ENCODE measurements around the gene IFNLR1.

The IFNLR1 gene

GRCh38 chr1:24181619-24182018, 5.5 kb downstream of the IFNLR1 start:
- no peaks in the 10 kb centered on the region for H3K9me2 ChIP-seq (replicated peaks; ENCODE audit: insufficient read depth, low read length)
- H2AFZ ChIP-seq (ENCODE audit: low read length) = no peak overlapping the region
- H3K27ac ChIP-seq (ENCODE audit: low read length) = no peak overlapping the region
- H4K20me1 ChIP-seq (ENCODE audit: insufficient read depth, low read length) = peaks cover 4% of the 10 kb centered on the region; the same call in 1 of the 2 replicates
- H3K79me2 ChIP-seq (ENCODE audit: low read length) = peaks cover 98% of the 10 kb centered on the region
- no peaks in the 10 kb centered on the region for H3F3A ChIP-seq (ENCODE audit: insufficient read depth, low read length)
- no peak for TF ChIP-seq EZH2phosphoT487 (IDR thresholded peaks at IDR 0.05; ENCODE audit: low read length)
- TF ChIP-seq CTCF (IDR thresholded peaks at IDR 0.05; ENCODE audit: low read length) = no peak
- no peak for TF ChIP-seq EZH2 (optimal IDR thresholded peaks at IDR 0.05; ENCODE audit: low read depth, low read length)
- H3K4me2 ChIP-seq (ENCODE audit: low read depth, low read length) = no peak overlapping the region
- DNase-seq = no peak
- peaks cover 17% of the 10 kb centered on the region for H3K4me1 ChIP-seq (ENCODE audit: low read length)
- H3K27me3 ChIP-seq (replicated peaks; ENCODE audit: insufficient read depth, low read length) = no peaks in the 10 kb centered on the region
- H3K9me3 ChIP-seq (replicated peaks; ENCODE audit: insufficient read depth, low read length) = no peaks in the 10 kb centered on the region
- 0 out of 2 replicates have a peak, but pooled peaks cover 2% of the 10 kb centered on the region for H3K36me3 ChIP-seq (replicated peaks; ENCODE audit: insufficient read depth, low read length)
- no peak overlapping the region for H3K9ac ChIP-seq (ENCODE audit: low read length)
- no peak overlapping the region for H3K4me3 ChIP-seq (ENCODE audit: low read length)

GRCh38 chr1:24180676-24181075, 6.4 kb downstream of the IFNLR1 start:
- Histone ChIP-seq H3F3A (ENCODE audit: insufficient read depth, low read length) (no peaks in the 10 kb centered on the region), H3K9me3 (replicated peaks; ENCODE audit: insufficient read depth, low read length) (no peaks in the 10 kb centered on the region), H3K27me3 (replicated peaks; ENCODE audit: insufficient read depth, low read length) (no peaks in the 10 kb centered on the region), H3K27ac (ENCODE audit: low read length) (no peak overlapping the region), H4K20me1 (ENCODE audit: insufficient read depth, low read length) (peaks cover 10% of the 10 kb centered on the region), H3K4me1 (ENCODE audit: low read length) (peaks cover 14% of the 10 kb centered on the region), H3K79me2 (ENCODE audit: low read length) (peaks cover 98% of the 10 kb centered on the region), H3K9me2 (replicated peaks; ENCODE audit: insufficient read depth, low read length) (no peaks in the 10 kb centered on the region), H3K4me2 (ENCODE audit: low read depth, low read length) (no peak overlapping the region), H3K4me3 (ENCODE audit: low read length) (no peak overlapping the region), H3K36me3 (replicated peaks; ENCODE audit: insufficient read depth, low read length) (0 out of 2 replicates have a peak, but pooled peaks cover 2% of the 10 kb centered on the region), H3K9ac (ENCODE audit: low read length) (no peak overlapping the region), H2AFZ (ENCODE audit: low read length) (no peak overlapping the region)
- DNase-seq = no peak
- TF ChIP-seq CTCF (IDR thresholded peaks at IDR 0.05; ENCODE audit: low read length) (no peak), EZH2 (optimal IDR thresholded peaks at IDR 0.05; ENCODE audit: low read depth, low read length) (no peak), EZH2phosphoT487 (IDR thresholded peaks at IDR 0.05; ENCODE audit: low read length) (no peak)

- H3K4me3 ChIP-seq (ENCODE audit: low read length) = no peak overlapping the region
- no peak for DNase-seq
- H3K9ac ChIP-seq (ENCODE audit: low read length) = no peak overlapping the region
- no peaks in the 10 kb centered on the region for H3K9me2 ChIP-seq (replicated peaks; ENCODE audit: insufficient read depth, low read length)
- H2AFZ ChIP-seq (ENCODE audit: low read length) = no peak overlapping the region
- peaks cover 4% of the 10 kb centered on the region; the same call in 1 of the 2 replicates for H3K4me1 ChIP-seq (ENCODE audit: low read length)
- H4K20me1 ChIP-seq (ENCODE audit: insufficient read depth, low read length) = peaks cover 13% of the 10 kb centered on the region
- peaks cover 99% of the 10 kb centered on the region for H3K79me2 ChIP-seq (ENCODE audit: low read length)
- H3F3A ChIP-seq (ENCODE audit: insufficient read depth, low read length) = 0 out of 2 replicates have a peak, but pooled peaks cover under 1% of the 10 kb centered on the region
- TF ChIP-seq CTCF (IDR thresholded peaks at IDR 0.05; ENCODE audit: low read length) = no peak
- no peak for TF ChIP-seq EZH2 (optimal IDR thresholded peaks at IDR 0.05; ENCODE audit: low read depth, low read length)
- no peak for TF ChIP-seq EZH2phosphoT487 (IDR thresholded peaks at IDR 0.05; ENCODE audit: low read length)
- H3K27me3 ChIP-seq (replicated peaks; ENCODE audit: insufficient read depth, low read length) = no peaks in the 10 kb centered on the region
- H3K4me2 ChIP-seq (ENCODE audit: low read depth, low read length) = no peak overlapping the region
- no peak overlapping the region for H3K27ac ChIP-seq (ENCODE audit: low read length)
- 0 out of 2 replicates have a peak, but pooled peaks cover 2% of the 10 kb centered on the region for H3K36me3 ChIP-seq (replicated peaks; ENCODE audit: insufficient read depth, low read length)
- H3K9me3 ChIP-seq (replicated peaks; ENCODE audit: insufficient read depth, low read length) = no peaks in the 10 kb centered on the region
These were observed 7.7 kb downstream of the IFNLR1 start for GRCh38 chr1:24179251-24179840.

All from MM.1S (cell line).